Endodermal cell (in vitro differentiated cells): ENCODE data around the gene ASIC5. TPM values are rescaled to one million over a fixed set of nuclear protein-coding genes. Genes with fewer than 3 reads are reported as not detected.

Source experiments
- DNase-seq: peaks from one replicate; pipeline ENCODE4 v3.0.0-alpha.2; 2017
- H3K27ac ChIP-seq: 2 replicates; pipeline ENCODE4 v1.5.1; 2013; ENCODE audit warnings: mild to moderate bottlenecking, low read depth, low read length, moderate library complexity
- H3K27me3 ChIP-seq: 2 replicates; pipeline ENCODE4 v1.6.1; 2013; ENCODE audit warnings: mild to moderate bottlenecking, low read length, moderate library complexity; ENCODE audit not compliant: insufficient read depth, control insufficient read depth, poor library complexity, severe bottlenecking
- H3K36me3 ChIP-seq: 2 replicates; pipeline ENCODE4 v1.7.0; 2013; ENCODE audit warnings: mild to moderate bottlenecking, low read length, moderate library complexity; ENCODE audit not compliant: control insufficient read depth, insufficient read depth
- H3K4me1 ChIP-seq: one replicate; pipeline ENCODE4 v1.7.0; 2013; ENCODE audit warnings: low read length; ENCODE audit not compliant: control insufficient read depth, insufficient read depth
- H3K4me3 ChIP-seq: 2 replicates; pipeline ENCODE4 v1.5.1; 2013; ENCODE audit warnings: mild to moderate bottlenecking, low read length, moderate library complexity
- H3K9ac ChIP-seq: 2 replicates; pipeline ENCODE4 v1.6.1; 2013; ENCODE audit warnings: mild to moderate bottlenecking, low read length, moderate library complexity; ENCODE audit not compliant: poor library complexity, severe bottlenecking; ENCODE audit errors: extremely low read depth
- H3K9me3 ChIP-seq: 2 replicates; pipeline ENCODE4 v1.6.1; 2013; ENCODE audit warnings: mild to moderate bottlenecking, low read length, moderate library complexity; ENCODE audit not compliant: control insufficient read depth
- H3K27ac Mint-ChIP-seq: 2 replicates; pipeline ENCODE4 v1.8.0; 2020; ENCODE audit warnings: mixed read lengths
- H3K27me3 Mint-ChIP-seq: 2 replicates; pipeline ENCODE4 v1.8.0; 2021; ENCODE audit warnings: mild to moderate bottlenecking, mixed read lengths; ENCODE audit not compliant: insufficient read depth
- H3K36me3 Mint-ChIP-seq: 2 replicates; pipeline ENCODE4 v1.8.0; 2020; ENCODE audit warnings: low read depth, mixed read lengths
- H3K4me1 Mint-ChIP-seq: 2 replicates; pipeline ENCODE4 v1.8.0; 2020; ENCODE audit warnings: mixed read lengths
- H3K4me3 Mint-ChIP-seq: 2 replicates; pipeline ENCODE4 v1.8.0; 2020; ENCODE audit warnings: mild to moderate bottlenecking, moderate library complexity, mixed read lengths
- H3K9me3 Mint-ChIP-seq: 2 replicates; pipeline ENCODE4 v1.8.0; 2020; ENCODE audit warnings: mild to moderate bottlenecking, mixed read lengths
- CTCF ChIP-seq: fragments of 200-600 bp; sonication (generic); conservative IDR thresholded peaks from 2 replicates; pipeline ENCODE4 v1.5.0; 2021; ENCODE audit warnings: antibody characterized with exemption, mild to moderate bottlenecking
- WGBS, 2 experiments: methylation state at CpG; one replicate each; pipeline versions ENCODE4 v1.1.5 to v1.1.7; 2013; ENCODE audit warnings: missing lambda C conversion rate in 2 of 2, mixed read lengths in 1 of 2; ENCODE audit not compliant: insufficient coverage in 1 of 2, insufficient read length in 1 of 2; 5-methylcytosine and 5-hydroxymethylcytosine counted together
- total RNA-seq, 2 donors: library from RNA; stranded (reverse); fragmentation: NEBNext Ultra II Directional in 1 of 2; extraction: Animal tissue kit (Norgen Biotek cat#: 25700) in 1 of 2; gene quantifications; 2 replicates in 1 of 2; 3 replicates in 1 of 2; pipeline ENCODE4 v1.2.1, GENCODE V29; 2021

The ASIC5 gene
- total RNA-seq, 2 donors from 2014 or later, result not detected

GRCh38 chr4:155887847-155888570 lies 21.9 kb upstream of the ASIC5 start:
- 70 to 86% methylated on average over 3 to 4 of the region's 6 CpGs for WGBS, 2 experiments
- H3K27me3 ChIP-seq, result no peaks in the 10 kb centered on the region
- no peak overlapping the region for H3K27ac ChIP-seq
- Mint-ChIP-seq H3K27ac (no peak overlapping the region), H3K4me3 (no peak overlapping the region), H3K36me3 (no peaks in the 10 kb centered on the region), H3K27me3 (no peaks in the 10 kb centered on the region), H3K9me3 (peaks cover 37% of the 10 kb centered on the region), H3K4me1 (peaks cover 1% of the 10 kb centered on the region)
- no peak overlapping the region for H3K9ac ChIP-seq
- TF ChIP-seq CTCF, result no peak
- H3K9me3 ChIP-seq, result peaks cover 24% of the 10 kb centered on the region
- no peaks in the 10 kb centered on the region for H3K4me1 ChIP-seq
- no peak overlapping the region for H3K4me3 ChIP-seq
- no peaks in the 10 kb centered on the region for H3K36me3 ChIP-seq
- no peak for DNase-seq

- Histone ChIP-seq H3K27me3 (no peaks in the 10 kb centered on the region), H3K9ac (no peak overlapping the region), H3K36me3 (no peaks in the 10 kb centered on the region), H3K4me3 (no peak overlapping the region), H3K9me3 (peaks cover 22% of the 10 kb centered on the region), H3K4me1 (no peaks in the 10 kb centered on the region), H3K27ac (no peak overlapping the region)
- Mint-ChIP-seq H3K36me3 (no peaks in the 10 kb centered on the region), H3K4me1 (peaks cover 1% of the 10 kb centered on the region), H3K27me3 (no peaks in the 10 kb centered on the region), H3K9me3 (peaks cover 29% of the 10 kb centered on the region), H3K27ac (no peak overlapping the region), H3K4me3 (no peak overlapping the region)
- TF ChIP-seq CTCF, result no peak
- WGBS, 2 experiments, result 100% methylated on average over 1 of the region's 1 CpG; no CpG with 5 or more reads in 1 of the 2 experiments
- DNase-seq, result no peak
These were observed 21.0 kb upstream of the ASIC5 start for GRCh38 chr4:155887045-155887444.

GRCh38 chr4:155885666-155886065 lies 19.6 kb upstream of the ASIC5 start:
- no peak overlapping the region for H3K4me3 Mint-ChIP-seq
- H3K4me1 Mint-ChIP-seq, result peaks cover 1% of the 10 kb centered on the region
- peaks cover 15% of the 10 kb centered on the region for H3K9me3 Mint-ChIP-seq
- no peak for TF ChIP-seq CTCF
- H3K27ac Mint-ChIP-seq, result no peak overlapping the region
- H3K9me3 ChIP-seq, result peaks cover 8% of the 10 kb centered on the region
- H3K36me3 ChIP-seq, result no peaks in the 10 kb centered on the region
- no peak for DNase-seq
- H3K4me1 ChIP-seq, result no peaks in the 10 kb centered on the region
- 61 to 74% methylated on average over 5 to 6 of the region's 6 CpGs for WGBS, 2 experiments
- no peaks in the 10 kb centered on the region for H3K27me3 Mint-ChIP-seq
- H3K27ac ChIP-seq, result no peak overlapping the region
- H3K9ac ChIP-seq, result no peak overlapping the region
- no peak overlapping the region for H3K4me3 ChIP-seq
- no peaks in the 10 kb centered on the region for H3K36me3 Mint-ChIP-seq
- no peaks in the 10 kb centered on the region for H3K27me3 ChIP-seq
